Activated CD8-positive, alpha-beta memory T cell treated with anti-CD3 and anti-CD28 coated beads, Interleukin-2, amount 10 ng/mL, durations not matched to agents 7 days and 5 days (primary cell): ENCODE measurements around the gene PI4KB. TPM values are rescaled to one million over a fixed set of nuclear protein-coding genes. Genes with fewer than 3 reads are reported as not detected.
A peak's percentile ranks its signal among the peaks of the same experiment; 100 is the strongest.

Experiments
- ATAC-seq: fragments of 150-1000 bp; cut with Tn5 transposase; one replicate; pipeline ENCODE4 v1.10.0; 2021; ENCODE audit warnings: moderate library complexity
- CTCF ChIA-PET: fragments of 350-600 bp; sonication (Branson Sonifier 250); formaldehyde crosslinking; loops from one replicate; lab custom pipeline; 2021; ENCODE audit warnings: antibody characterized with exemption; lab: Charles Lee
- DNase-seq: peaks from one replicate; pipeline ENCODE4 v3.0.0-alpha.2; 2020
- H3K27ac Mint-ChIP-seq: one replicate; pipeline ENCODE4 v1.8.0; 2021; ENCODE audit warnings: mild to moderate bottlenecking, mixed read lengths
- H3K27me3 Mint-ChIP-seq: one replicate; pipeline ENCODE4 v1.8.0; 2021; ENCODE audit warnings: mixed read lengths
- H3K36me3 Mint-ChIP-seq: one replicate; pipeline ENCODE4 v1.8.0; 2021; ENCODE audit warnings: mild to moderate bottlenecking, mixed read lengths
- H3K4me1 Mint-ChIP-seq: one replicate; pipeline ENCODE4 v1.8.0; 2021; ENCODE audit warnings: mixed read lengths
- H3K4me3 Mint-ChIP-seq: one replicate; pipeline ENCODE4 v1.8.0; 2021; ENCODE audit warnings: mild to moderate bottlenecking, moderate library complexity, mixed read lengths
- H3K9me3 Mint-ChIP-seq: one replicate; pipeline ENCODE4 v1.8.0; 2022; ENCODE audit warnings: low read depth, mixed read lengths
- total RNA-seq, 2 experiments: library from RNA; stranded (reverse); gene quantifications; one replicate each; pipeline ENCODE4 v1.2.3, GENCODE V29; 2021

PI4KB gene
- total RNA-seq, 2 experiments from 2014 or later = 68.5 to 73.9 TPM

DNA sequence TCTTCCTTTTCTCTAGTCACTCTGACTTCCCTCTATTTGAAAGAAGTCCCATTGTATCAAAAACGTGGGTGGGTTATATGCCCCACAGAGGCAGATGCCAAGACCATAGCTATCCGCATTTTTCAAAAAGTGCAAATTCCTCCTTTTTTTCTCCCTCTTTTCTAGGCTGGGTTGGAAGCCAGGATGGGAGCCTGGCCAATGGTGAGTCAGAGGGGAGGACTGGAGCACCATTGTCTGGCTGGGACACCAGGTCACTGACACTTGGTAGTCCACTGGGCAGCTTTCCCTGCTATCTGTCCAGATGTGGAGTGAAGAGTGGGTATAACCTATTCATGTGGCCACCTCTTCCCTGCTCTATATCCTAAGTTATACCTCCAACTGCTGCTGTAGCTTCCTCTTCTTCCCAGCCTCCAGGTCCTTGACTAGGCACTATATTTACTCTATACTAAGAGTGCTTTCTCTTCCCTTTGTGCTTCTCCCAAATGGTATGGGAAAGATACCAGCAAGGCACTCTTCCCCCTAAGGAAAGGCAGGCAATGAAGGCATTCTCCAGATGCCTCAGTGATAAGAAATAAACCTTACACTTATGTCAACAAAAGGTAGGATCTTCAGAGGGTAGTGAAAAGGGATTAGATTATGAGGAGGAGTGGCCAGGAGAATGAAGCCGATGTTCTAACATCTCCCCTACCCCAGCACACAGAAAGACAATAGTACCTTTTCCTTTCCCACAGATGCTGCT lies 12.9 kb downstream of the PI4KB start:
- H3K4me1 Mint-ChIP-seq = peaks cover 25% of the 10 kb centered on the region
- ATAC-seq (no peak), DNase-seq (no peak)
- H3K4me3 Mint-ChIP-seq = no peak overlapping the region
- H3K27ac Mint-ChIP-seq = no peak overlapping the region
- H3K9me3 Mint-ChIP-seq = no peaks in the 10 kb centered on the region
- CTCF ChIA-PET = interaction anchor here (1.5 to 3.4 kb wide), 2 partner anchors 14 to 26 kb away, joined by 9 to 13 read pairs; no protein-coding TSS in a partner anchor
- no peaks in the 10 kb centered on the region for H3K27me3 Mint-ChIP-seq
- peaks cover 30% of the 10 kb centered on the region for H3K36me3 Mint-ChIP-seq

- CTCF ChIA-PET = interaction anchor here (1.5 to 3.4 kb wide), 2 partner anchors 13 to 27 kb away, joined by 9 to 13 read pairs; no protein-coding TSS in a partner anchor
- Mint-ChIP-seq H3K27ac (no peak overlapping the region), H3K4me3 (no peak overlapping the region), H3K27me3 (no peaks in the 10 kb centered on the region), H3K36me3 (peaks cover 27% of the 10 kb centered on the region), H3K9me3 (no peaks in the 10 kb centered on the region), H3K4me1 (peaks cover 24% of the 10 kb centered on the region)
- DNase-seq (no peak), ATAC-seq (no peak)
These were observed 13.7 kb downstream of the PI4KB start for GRCh38 chr1:151313501-151313900.

GRCh38 chr1:151312826-151313225 lies 14.4 kb downstream of the PI4KB start:
- H3K4me3 Mint-ChIP-seq = no peak overlapping the region
- ATAC-seq = no peak
- CTCF ChIA-PET = interaction anchor here (1.5 to 3.4 kb wide), 3 partner anchors 12 to 30 kb away, joined by 3 to 44 read pairs (median 9); no protein-coding TSS in a partner anchor
- H3K4me1 Mint-ChIP-seq = peaks cover 24% of the 10 kb centered on the region
- H3K27ac Mint-ChIP-seq = peak overlapping the region; percentile 44
- no peak for DNase-seq
- no peaks in the 10 kb centered on the region for H3K27me3 Mint-ChIP-seq
- peaks cover 27% of the 10 kb centered on the region for H3K36me3 Mint-ChIP-seq
- H3K9me3 Mint-ChIP-seq = no peaks in the 10 kb centered on the region

DNA sequence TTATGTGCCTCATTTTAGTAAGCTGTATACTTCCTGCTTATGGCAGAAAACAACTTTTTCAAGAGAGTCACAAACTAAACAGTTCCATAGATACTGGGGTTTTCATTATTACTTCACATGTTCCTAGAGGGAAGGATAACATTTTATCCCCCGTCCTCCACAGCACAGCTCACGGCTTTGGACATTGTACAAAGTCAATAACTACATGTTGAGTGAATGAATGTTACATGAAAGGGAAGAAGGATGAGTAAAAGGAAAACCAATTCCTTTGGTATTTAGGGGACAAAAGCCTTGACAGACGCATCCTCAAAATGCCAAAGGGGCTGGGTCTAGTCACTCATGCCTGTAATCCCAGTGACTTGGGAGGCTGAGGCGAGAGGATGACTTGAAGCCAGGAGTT lies 14.8 kb downstream of the PI4KB start:
- H3K9me3 Mint-ChIP-seq = no peaks in the 10 kb centered on the region
- CTCF ChIA-PET = interaction anchor here (1.2 to 3.4 kb wide), 5 partner anchors 12 to 31 kb away, joined by 3 to 44 read pairs (median 22); partner anchors contain the start of gene PI4KB
- DNase-seq (no peak), ATAC-seq (no peak)
- peak overlapping the region; percentile 82 for H3K27ac Mint-ChIP-seq
- H3K4me3 Mint-ChIP-seq = no peak overlapping the region
- no peaks in the 10 kb centered on the region for H3K27me3 Mint-ChIP-seq
- peaks cover 27% of the 10 kb centered on the region for H3K36me3 Mint-ChIP-seq
- H3K4me1 Mint-ChIP-seq = peaks cover 24% of the 10 kb centered on the region

GRCh38 chr1:151311589-151312331 lies 15.5 kb downstream of the PI4KB start:
- no peak overlapping the region for H3K4me3 Mint-ChIP-seq
- ATAC-seq (peak; percentile 100), DNase-seq (peak; percentile 86)
- H3K27ac Mint-ChIP-seq = peak overlapping the region; percentile 82
- H3K27me3 Mint-ChIP-seq = no peaks in the 10 kb centered on the region
- CTCF ChIA-PET = interaction anchor here (1.2 to 3.4 kb wide), 5 partner anchors 11 to 31 kb away, joined by 3 to 44 read pairs (median 22); partner anchors contain the start of gene PI4KB
- H3K36me3 Mint-ChIP-seq = peaks cover 29% of the 10 kb centered on the region
- peaks cover 24% of the 10 kb centered on the region for H3K4me1 Mint-ChIP-seq
- no peaks in the 10 kb centered on the region for H3K9me3 Mint-ChIP-seq

DNA sequence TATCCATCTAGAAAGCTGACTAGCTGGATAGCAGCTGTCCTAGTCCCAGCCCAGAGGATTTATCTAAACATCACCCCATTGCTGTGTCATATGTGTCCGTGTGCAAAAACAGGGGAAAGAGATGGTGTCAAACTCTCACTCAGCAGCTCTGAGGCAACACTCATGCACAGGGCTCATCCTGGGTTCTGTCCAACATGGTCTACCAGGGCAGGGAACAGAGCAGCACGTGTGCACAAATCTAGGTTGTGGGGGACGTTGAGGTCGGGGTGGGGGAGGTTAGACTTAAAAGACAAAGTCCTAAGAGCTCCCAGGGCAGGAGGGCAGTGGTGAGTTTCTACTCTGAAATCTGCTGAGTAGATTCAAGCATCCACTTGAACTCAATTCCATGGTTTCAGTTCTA lies 16.2 kb downstream of the PI4KB start:
- peaks cover 24% of the 10 kb centered on the region for H3K4me1 Mint-ChIP-seq
- H3K9me3 Mint-ChIP-seq = no peaks in the 10 kb centered on the region
- H3K27ac Mint-ChIP-seq = peak overlapping the region; percentile 82
- H3K4me3 Mint-ChIP-seq = no peak overlapping the region
- peaks cover 35% of the 10 kb centered on the region for H3K36me3 Mint-ChIP-seq
- ATAC-seq (no peak), DNase-seq (no peak)
- CTCF ChIA-PET = interaction anchor here (3.2 to 3.4 kb wide), 3 partner anchors 10 to 29 kb away, joined by 22 to 44 read pairs (median 27); partner anchors contain the start of gene PI4KB
- no peaks in the 10 kb centered on the region for H3K27me3 Mint-ChIP-seq

GRCh38 chr1:151309811-151310323 lies 17.3 kb downstream of the PI4KB start:
- Mint-ChIP-seq H3K36me3 (peaks cover 39% of the 10 kb centered on the region), H3K27ac (no peak overlapping the region), H3K4me1 (peaks cover 24% of the 10 kb centered on the region), H3K9me3 (no peaks in the 10 kb centered on the region), H3K27me3 (no peaks in the 10 kb centered on the region), H3K4me3 (no peak overlapping the region)
- no peak for ATAC-seq
- no peak for DNase-seq
- CTCF ChIA-PET = interaction anchor here (1.3 to 3.4 kb wide), 4 partner anchors 9 to 30 kb away, joined by 3 to 44 read pairs (median 24); partner anchors contain the start of gene PI4KB

DNA sequence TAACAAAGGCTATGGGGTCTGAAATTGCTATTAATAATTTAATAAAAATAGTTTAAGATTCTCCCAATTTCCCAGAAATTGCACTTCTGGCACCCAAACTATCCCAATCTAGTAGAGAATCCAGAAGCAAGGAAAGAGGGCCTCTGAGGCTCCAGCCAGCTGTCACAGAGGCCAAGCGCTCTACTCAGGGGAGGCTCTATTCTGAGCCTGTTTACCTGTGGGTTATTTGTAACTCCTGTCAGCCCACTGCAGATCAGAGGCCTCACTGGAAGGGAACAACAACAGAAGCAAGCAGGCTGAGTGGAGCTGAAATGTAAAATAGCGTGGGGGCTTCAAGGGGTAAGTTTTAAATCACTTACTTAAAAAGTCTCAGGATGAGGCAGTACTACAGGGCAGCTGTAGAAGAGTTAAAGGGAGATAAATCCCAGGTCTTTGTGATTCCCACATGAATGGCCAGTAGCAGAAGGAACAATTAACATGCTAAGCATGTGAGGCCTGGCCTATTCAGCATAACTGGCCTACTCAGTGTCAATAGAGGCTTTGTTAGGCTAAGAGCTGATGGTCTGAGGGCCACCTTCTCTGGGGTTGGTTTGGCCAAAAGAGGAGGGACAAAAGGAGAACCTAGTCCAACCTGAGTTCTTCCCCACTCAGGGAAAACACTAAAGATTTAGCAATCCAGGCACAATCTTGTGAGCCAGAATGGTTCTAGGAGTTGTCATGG lies 32.3 kb downstream of the PI4KB start:
- no peak overlapping the region for H3K27ac Mint-ChIP-seq

GRCh38 chr1:151293093-151293492 lies 34.1 kb downstream of the PI4KB start:
- ATAC-seq (no peak), DNase-seq (no peak)
- H3K27me3 Mint-ChIP-seq = no peaks in the 10 kb centered on the region
- peak overlapping the region; percentile 32 for H3K27ac Mint-ChIP-seq
- peaks cover 23% of the 10 kb centered on the region for H3K36me3 Mint-ChIP-seq
- CTCF ChIA-PET = interaction anchor here (1.0 to 1.7 kb wide), 3 partner anchors 8 to 47 kb away, joined by 3 to 8 read pairs (median 3); no protein-coding TSS in a partner anchor
- no peak overlapping the region for H3K4me3 Mint-ChIP-seq
- peaks cover 6% of the 10 kb centered on the region for H3K4me1 Mint-ChIP-seq
- no peaks in the 10 kb centered on the region for H3K9me3 Mint-ChIP-seq

More for the DNA sequence above, 32.3 kb downstream of the PI4KB start:
- DNase-seq (no peak), ATAC-seq (no peak)
- CTCF ChIA-PET = interaction anchor here (1.7 to 4.2 kb wide), 3 partner anchors 14 to 195 kb away, joined by 4 to 27 read pairs (median 6); no protein-coding TSS in a partner anchor
- H3K4me1 Mint-ChIP-seq = no peaks in the 10 kb centered on the region
- H3K27me3 Mint-ChIP-seq = no peaks in the 10 kb centered on the region
- H3K4me3 Mint-ChIP-seq = no peak overlapping the region
- H3K36me3 Mint-ChIP-seq = peaks cover 27% of the 10 kb centered on the region
- H3K9me3 Mint-ChIP-seq = no peaks in the 10 kb centered on the region

DNA sequence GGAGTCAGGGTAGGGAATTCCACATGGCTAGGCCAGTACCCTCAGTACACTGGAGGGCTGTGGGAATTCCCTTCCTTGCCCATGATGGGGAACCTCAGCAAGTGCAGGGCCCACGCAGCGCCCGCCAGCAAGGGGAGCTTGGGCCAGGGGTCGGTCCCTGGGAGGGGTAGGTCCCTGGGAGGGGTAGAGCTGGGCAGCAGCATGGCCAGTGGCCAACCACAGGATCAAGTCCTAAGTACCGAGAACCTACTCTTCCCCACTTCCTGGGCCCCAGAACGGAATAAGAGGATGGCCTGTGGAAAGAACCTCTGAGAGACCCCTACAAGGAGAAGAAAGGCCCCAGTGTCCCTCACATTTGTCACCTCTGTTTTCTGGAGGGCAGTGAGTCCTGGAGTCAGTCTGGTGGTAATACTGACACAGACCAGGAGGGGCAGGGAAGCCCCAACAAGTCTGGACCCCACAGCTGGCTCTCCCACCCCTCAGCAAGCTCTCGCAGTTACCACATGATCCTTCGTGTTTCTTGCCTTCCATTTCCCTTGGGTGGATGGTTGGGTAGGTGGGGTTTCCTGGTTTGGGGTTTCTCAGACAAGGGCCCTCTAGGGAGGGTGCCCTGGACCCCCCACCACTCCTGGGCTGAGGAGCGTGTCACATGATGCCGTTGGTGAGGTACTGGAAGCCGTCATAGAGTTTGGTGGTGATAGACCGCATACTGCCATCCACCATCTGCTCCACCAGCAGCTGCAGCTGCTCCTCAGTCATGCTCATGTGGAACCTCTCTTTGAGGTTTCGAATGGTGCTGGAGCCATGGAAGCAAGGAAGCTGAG lies 34.8 kb downstream of the PI4KB start:
- H3K27ac Mint-ChIP-seq = peak overlapping the region; percentile 32
- no peak overlapping the region for H3K4me3 Mint-ChIP-seq
- CTCF ChIA-PET = interaction anchor here (1.5 to 1.7 kb wide), 2 partner anchors 9 to 48 kb away, joined by 3 to 8 read pairs; no protein-coding TSS in a partner anchor
- H3K4me1 Mint-ChIP-seq = peaks cover 6% of the 10 kb centered on the region
- peaks cover 18% of the 10 kb centered on the region for H3K36me3 Mint-ChIP-seq
- H3K9me3 Mint-ChIP-seq = no peaks in the 10 kb centered on the region
- DNase-seq (no peak), ATAC-seq (no peak)
- H3K27me3 Mint-ChIP-seq = no peaks in the 10 kb centered on the region

GRCh38 chr1:151290709-151291303 lies 36.4 kb downstream of the PI4KB start:
- Mint-ChIP-seq H3K4me3 (no peak overlapping the region), H3K9me3 (no peaks in the 10 kb centered on the region), H3K4me1 (peaks cover 6% of the 10 kb centered on the region), H3K27ac (no peak overlapping the region), H3K27me3 (no peaks in the 10 kb centered on the region), H3K36me3 (peaks cover 21% of the 10 kb centered on the region)
- CTCF ChIA-PET = no interaction called here
- DNase-seq = no peak
- no peak for ATAC-seq
